ENCODE data around the gene HACD3.

The HACD3 gene

GRCh38 chr15:65530318-65531111 lies at the start of gene HACD3:
Gene HACD3, plus strand, starts transcription at chr15:65530463. Its CDS starts 169 bp downstream, at chr15:65530632.
- peak; percentile 80 to 85 for DNase-seq (ENCODE audit: extremely low read depth in 1 of 2, low read depth in 1 of 2)

GRCh38 chr15:65484876-65485275 lies 45.4 kb upstream of the HACD3 start:
- DNase-seq (ENCODE audit: extremely low read depth in 1 of 2, low read depth in 1 of 2), result no peak

- no peak for DNase-seq (ENCODE audit: extremely low read depth in 1 of 2, low read depth in 1 of 2)
Measured at GRCh38 chr15:65494076-65494475, 36.2 kb upstream of the HACD3 start.

GRCh38 chr15:65509321-65509720 lies 20.9 kb upstream of the HACD3 start:
- no peak for DNase-seq (ENCODE audit: extremely low read depth in 1 of 2, low read depth in 1 of 2)

GRCh38 chr15:65512189-65512588 lies 18.1 kb upstream of the HACD3 start:
- DNase-seq (ENCODE audit: extremely low read depth in 1 of 2, low read depth in 1 of 2), result no peak

GRCh38 chr15:65512807-65513416 lies 17.4 kb upstream of the HACD3 start:
- DNase-seq (ENCODE audit: extremely low read depth in 1 of 2, low read depth in 1 of 2), result no peak

GRCh38 chr15:65516997-65517865 lies 13.0 kb upstream of the HACD3 start, which contains the start of gene DPP8:
Gene DPP8, minus strand, starts transcription at chr15:65517689. Its CDS starts 5,136 bp downstream, at chr15:65512553.
- peak; percentile 86 to 92 for DNase-seq (ENCODE audit: extremely low read depth in 1 of 2, low read depth in 1 of 2)

- DNase-seq (ENCODE audit: extremely low read depth in 1 of 2, low read depth in 1 of 2), result no peak
Measured at GRCh38 chr15:65517866-65518207, 12.4 kb upstream of the HACD3 start.

- no peak for DNase-seq (ENCODE audit: extremely low read depth in 1 of 2, low read depth in 1 of 2)
Measured at GRCh38 chr15:65518633-65519285, 11.5 kb upstream of the HACD3 start.

- DNase-seq (ENCODE audit: extremely low read depth in 1 of 2, low read depth in 1 of 2), result no peak
Measured at GRCh38 chr15:65521350-65521749, 8.9 kb upstream of the HACD3 start.

GRCh38 chr15:65524226-65524625 lies 6.0 kb upstream of the HACD3 start:
- no peak for DNase-seq (ENCODE audit: extremely low read depth in 1 of 2, low read depth in 1 of 2)

GRCh38 chr15:65525622-65526021 lies 4.6 kb upstream of the HACD3 start:
- no peak for DNase-seq (ENCODE audit: extremely low read depth in 1 of 2, low read depth in 1 of 2)

GRCh38 chr15:65528461-65529060 lies 1.7 kb upstream of the HACD3 start:
- DNase-seq (ENCODE audit: extremely low read depth in 1 of 2, low read depth in 1 of 2), result no peak

- DNase-seq (ENCODE audit: extremely low read depth in 1 of 2, low read depth in 1 of 2), result no peak
Measured at GRCh38 chr15:65529762-65530317, 423 bp upstream of the HACD3 start.

- no peak for DNase-seq (ENCODE audit: extremely low read depth in 1 of 2, low read depth in 1 of 2)
Measured at GRCh38 chr15:65532738-65533051, 2.4 kb downstream of the HACD3 start.

GRCh38 chr15:65533057-65533756 lies 2.9 kb downstream of the HACD3 start:
- no peak for DNase-seq (ENCODE audit: extremely low read depth in 1 of 2, low read depth in 1 of 2)

GRCh38 chr15:65535192-65535591 lies 4.9 kb downstream of the HACD3 start:
- no peak for DNase-seq (ENCODE audit: extremely low read depth in 1 of 2, low read depth in 1 of 2)

- DNase-seq (ENCODE audit: extremely low read depth in 1 of 2, low read depth in 1 of 2), result no peak
Measured at GRCh38 chr15:65540314-65540713, 10.1 kb downstream of the HACD3 start.

- DNase-seq (ENCODE audit: extremely low read depth in 1 of 2, low read depth in 1 of 2), result no peak
Measured at GRCh38 chr15:65541231-65541820, 11.1 kb downstream of the HACD3 start.
